ENCODE measurements around the gene LPCAT1. TPM values are rescaled to one million over a fixed set of nuclear protein-coding genes. Genes with fewer than 3 reads are reported as not detected.

The LPCAT1 gene
- total RNA-seq, 4 donors from 2014 or later: 18.9 to 47.5 (median 29.2) TPM

DNA sequence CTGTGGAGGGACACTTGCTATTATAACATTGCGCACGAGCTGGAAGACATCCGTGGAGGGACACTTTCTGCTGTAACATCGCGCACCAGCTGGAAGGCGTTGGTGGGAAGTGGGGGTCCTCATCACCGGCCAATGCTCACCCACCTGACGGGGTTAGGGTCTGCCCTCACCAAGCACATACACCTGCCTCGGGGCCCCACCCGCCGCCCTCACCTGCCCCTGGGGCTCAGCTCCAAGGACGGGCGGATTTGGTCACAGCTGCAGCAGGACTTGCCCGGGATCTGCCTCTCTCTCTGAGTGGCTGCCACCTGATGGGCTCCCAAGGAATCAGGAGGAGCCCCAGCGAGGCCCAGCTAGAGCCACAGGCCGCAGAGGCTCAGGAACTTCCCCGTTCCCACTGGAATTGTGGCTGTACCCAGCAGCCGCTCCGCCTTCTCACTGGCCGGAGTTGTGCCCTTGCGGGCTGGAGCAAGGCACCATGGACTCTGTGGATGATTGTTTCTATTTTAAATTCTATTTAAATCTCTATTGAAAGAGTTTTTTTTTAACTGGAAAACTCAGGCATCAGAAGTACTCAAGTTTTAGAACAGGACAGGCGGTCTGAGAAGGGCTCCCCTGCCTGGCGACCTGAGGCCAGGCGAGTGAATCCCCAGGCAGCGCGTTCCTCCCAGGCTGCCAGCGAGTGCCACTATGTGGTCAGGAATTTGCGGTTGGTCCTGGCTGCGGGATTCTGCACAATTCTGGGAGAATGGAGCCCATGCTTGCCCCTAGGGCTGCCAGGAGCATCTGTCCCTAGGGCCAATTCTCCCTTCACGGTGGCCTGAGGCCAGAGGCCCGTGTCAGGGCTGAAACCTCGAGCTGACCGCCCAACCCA is 39.7 kb downstream of the LPCAT1 start:
- TF ChIP-seq, protein P1, sequence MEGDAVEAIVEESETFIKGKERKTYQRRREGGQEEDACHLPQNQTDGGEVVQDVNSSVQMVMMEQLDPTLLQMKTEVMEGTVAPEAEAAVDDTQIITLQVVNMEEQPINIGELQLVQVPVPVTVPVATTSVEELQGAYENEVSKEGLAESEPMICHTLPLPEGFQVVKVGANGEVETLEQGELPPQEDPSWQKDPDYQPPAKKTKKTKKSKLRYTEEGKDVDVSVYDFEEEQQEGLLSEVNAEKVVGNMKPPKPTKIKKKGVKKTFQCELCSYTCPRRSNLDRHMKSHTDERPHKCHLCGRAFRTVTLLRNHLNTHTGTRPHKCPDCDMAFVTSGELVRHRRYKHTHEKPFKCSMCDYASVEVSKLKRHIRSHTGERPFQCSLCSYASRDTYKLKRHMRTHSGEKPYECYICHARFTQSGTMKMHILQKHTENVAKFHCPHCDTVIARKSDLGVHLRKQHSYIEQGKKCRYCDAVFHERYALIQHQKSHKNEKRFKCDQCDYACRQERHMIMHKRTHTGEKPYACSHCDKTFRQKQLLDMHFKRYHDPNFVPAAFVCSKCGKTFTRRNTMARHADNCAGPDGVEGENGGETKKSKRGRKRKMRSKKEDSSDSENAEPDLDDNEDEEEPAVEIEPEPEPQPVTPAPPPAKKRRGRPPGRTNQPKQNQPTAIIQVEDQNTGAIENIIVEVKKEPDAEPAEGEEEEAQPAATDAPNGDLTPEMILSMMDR (IDR thresholded peaks at IDR 0.05; ENCODE audit: low read depth): no peak

GRCh38 chr5:1483064-1483463 is 40.7 kb downstream of the LPCAT1 start:
- TF ChIP-seq, protein P1 (IDR thresholded peaks at IDR 0.05; ENCODE audit: low read depth): no peak

DNA sequence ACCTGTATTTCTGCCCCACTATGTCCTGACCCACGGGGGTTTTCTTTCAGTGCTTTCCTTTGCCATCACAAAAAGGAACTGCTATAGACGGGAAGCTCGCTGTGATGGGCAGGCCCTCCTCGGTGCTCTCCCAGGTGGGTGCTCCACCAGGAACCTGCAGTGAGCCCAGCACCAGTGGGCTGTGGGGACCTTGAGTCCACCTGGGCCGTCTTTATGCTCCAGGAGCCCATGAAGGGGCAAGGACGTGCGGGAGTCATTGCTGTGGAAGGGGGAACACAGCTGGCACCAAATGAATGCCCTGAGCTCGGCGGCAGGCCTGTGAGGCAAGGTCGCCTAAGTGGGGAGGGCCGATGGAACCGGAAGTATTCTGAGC is 41.8 kb downstream of the LPCAT1 start:
- TF ChIP-seq, protein P1 (IDR thresholded peaks at IDR 0.05; ENCODE audit: low read depth): no peak

DNA sequence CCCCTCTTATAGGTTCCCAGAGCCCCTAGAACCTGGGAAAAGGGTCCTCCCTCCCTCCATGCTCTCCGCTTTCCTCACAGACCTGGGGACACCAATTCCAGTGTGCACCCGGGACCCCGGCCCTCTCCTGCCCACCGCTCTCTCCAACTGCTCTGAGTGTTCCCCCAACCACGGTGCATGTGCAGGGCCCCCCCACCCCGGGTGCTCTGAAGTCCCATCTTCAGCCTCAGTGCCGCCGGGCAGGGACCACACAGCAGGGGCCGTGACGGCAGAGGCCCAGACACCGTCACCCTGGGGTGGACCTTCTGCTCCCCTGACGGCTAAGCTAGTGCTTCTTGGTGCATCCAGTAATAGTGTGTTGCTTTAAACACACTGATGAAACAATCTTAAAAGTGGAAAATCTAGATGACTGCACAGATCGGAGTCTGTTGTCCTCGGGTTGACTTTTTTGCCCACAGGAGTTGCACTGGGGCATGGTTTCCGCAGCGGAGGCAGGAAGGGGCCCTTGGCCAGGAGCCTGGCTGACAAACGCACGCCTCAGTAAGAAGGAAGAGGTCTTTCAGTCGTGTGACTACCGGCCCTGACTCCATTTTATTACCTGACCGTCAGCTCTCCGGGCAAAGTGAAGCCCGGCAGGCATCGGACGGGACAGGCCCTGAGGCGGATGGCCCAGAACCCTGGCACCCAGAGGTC is 42.3 kb downstream of the LPCAT1 start:
- TF ChIP-seq, protein P1 (IDR thresholded peaks at IDR 0.05; ENCODE audit: low read depth): no peak

- TF ChIP-seq, protein P1 (IDR thresholded peaks at IDR 0.05; ENCODE audit: low read depth): no peak
Observed at GRCh38 chr5:1480806-1481205, 43.0 kb downstream of the LPCAT1 start.

GRCh38 chr5:1480217-1480616 is 43.5 kb downstream of the LPCAT1 start:
- TF ChIP-seq, protein P1 (IDR thresholded peaks at IDR 0.05; ENCODE audit: low read depth): no peak

DNA sequence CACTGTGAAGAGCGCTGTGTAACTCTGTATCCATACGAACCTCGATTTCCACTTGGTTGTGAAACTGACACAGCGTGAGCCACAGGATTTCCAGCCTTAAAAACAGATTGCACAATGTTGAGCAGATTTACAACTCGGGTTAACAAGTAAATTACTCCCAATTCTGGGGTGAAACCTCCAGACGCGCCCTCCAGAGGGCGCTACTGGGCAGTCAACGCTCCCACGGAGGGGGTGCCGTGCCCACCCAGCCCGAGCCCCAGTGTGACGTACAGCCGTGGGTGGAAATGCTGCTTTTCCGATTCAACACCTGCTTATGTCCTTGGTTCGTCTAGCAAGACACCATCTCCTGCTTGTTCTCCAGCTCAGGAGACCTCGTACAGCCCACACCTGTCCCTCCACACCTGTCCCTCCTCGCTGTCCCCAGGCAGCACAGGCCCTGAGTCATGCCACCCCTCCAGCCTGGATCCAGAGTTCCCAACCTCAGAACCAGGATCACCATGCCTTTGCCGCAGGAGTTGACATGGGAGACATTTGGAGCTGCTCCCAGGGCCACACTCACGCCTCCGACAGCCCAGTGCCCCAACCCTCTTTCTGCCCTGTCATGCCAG is 44.1 kb downstream of the LPCAT1 start:
- TF ChIP-seq, protein P1 (IDR thresholded peaks at IDR 0.05; ENCODE audit: low read depth): no peak
